GM21529 (cell line): ENCODE measurements around the gene MGMT.

Source experiments
- ATAC-seq: cut with Tn5 transposase; IDR thresholded peaks from one replicate; pipeline ENCODE4 v1.9.1; 2021; ENCODE audit not compliant: unreplicated experiment

Gene MGMT

GRCh38 chr10:129678186-129678585, 211.1 kb downstream of the MGMT start:
- ATAC-seq: no peak

GRCh38 chr10:129679207-129679606, 212.2 kb downstream of the MGMT start:
- no peak for ATAC-seq

GRCh38 chr10:129680661-129681344, 213.8 kb downstream of the MGMT start:
- ATAC-seq: no peak

GRCh38 chr10:129681856-129682255, 214.8 kb downstream of the MGMT start:
- no peak for ATAC-seq

- ATAC-seq: no peak
Observed at GRCh38 chr10:129683519-129683918, 216.5 kb downstream of the MGMT start.

DNA sequence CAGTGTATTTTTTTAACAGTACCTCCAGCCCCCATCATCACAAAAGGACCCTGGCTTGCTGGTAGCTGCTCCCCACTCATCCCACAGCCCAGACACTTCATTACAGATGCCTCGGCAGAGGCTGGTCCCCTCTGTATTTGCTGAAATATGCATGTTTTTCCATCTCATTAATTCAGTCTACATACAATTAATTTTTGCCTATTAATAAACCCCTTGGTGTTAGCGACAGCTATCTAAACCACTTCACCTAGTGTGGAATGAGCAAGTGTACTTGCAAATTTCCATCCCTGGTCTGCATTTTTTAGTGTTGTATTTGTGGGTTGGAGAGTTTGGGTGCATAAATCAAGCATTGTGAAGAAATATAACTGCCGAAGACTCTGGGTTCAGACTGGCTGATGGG, 216.9 kb downstream of the MGMT start:
- no peak for ATAC-seq

DNA sequence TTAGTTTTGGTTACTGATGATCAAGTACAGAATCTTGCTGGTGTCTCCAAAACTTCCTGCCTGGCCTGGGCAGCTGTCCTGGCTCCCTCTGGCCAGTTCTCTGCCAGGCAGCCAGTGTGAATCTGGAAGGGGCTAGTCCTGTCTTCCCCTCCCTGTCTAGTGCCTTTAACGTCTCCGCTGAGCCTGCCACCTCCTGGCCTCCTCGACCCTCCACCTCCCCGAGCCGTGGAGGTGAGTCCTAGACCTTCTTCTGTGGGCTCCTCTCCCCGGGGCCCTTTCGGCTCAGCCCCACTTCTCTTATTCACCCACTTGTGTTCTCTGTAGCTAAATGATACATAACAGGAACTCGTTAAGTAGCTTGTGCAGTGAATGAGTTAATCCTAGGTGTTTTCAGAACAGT, 218.2 kb downstream of the MGMT start:
- ATAC-seq: no peak

DNA sequence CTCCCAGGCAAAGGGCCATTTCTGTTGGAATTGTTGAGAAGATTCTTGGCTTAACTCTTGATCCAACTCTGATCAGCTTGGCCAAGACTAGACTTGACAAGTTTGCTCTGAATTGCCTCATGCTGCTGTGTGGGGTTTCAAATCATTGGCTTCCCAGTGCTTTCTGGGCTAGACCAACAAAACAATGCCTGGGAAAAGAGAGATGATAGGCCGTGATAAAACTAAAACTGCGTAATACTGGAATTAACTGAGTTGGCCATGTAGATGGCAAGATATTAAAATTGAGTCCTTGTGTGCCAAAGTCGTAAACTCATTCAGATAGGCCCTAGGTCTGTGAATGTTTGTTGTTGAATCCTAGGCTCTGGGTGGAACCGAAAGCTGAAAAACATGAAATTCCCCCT, 222.6 kb downstream of the MGMT start:
- ATAC-seq: no peak

- ATAC-seq: no peak
Observed at GRCh38 chr10:129690248-129691070, 223.4 kb downstream of the MGMT start.

DNA sequence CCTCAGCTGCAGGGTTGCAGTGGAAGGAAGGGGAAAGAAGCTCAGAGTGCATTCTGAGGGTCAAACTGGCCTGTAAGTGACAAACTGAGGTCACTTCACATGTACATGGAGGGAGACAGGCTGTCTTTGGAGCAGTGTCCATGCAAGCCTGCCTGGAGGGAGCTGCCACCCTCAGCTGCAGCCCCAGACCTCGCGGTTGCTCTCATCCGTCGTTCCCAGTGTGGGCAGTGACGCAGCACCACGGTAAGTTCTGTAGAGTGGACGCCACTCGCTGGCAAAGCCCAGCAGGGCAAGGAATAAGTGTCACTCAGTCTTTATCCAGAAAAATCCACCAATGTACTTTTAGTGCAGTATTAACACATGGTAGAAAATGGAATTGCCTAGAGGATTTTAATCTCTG, 225.7 kb downstream of the MGMT start:
- ATAC-seq: no peak

- no peak for ATAC-seq
Observed at GRCh38 chr10:129693382-129693781, 226.3 kb downstream of the MGMT start.

GRCh38 chr10:129694184-129694583, 227.1 kb downstream of the MGMT start:
- ATAC-seq: no peak

DNA sequence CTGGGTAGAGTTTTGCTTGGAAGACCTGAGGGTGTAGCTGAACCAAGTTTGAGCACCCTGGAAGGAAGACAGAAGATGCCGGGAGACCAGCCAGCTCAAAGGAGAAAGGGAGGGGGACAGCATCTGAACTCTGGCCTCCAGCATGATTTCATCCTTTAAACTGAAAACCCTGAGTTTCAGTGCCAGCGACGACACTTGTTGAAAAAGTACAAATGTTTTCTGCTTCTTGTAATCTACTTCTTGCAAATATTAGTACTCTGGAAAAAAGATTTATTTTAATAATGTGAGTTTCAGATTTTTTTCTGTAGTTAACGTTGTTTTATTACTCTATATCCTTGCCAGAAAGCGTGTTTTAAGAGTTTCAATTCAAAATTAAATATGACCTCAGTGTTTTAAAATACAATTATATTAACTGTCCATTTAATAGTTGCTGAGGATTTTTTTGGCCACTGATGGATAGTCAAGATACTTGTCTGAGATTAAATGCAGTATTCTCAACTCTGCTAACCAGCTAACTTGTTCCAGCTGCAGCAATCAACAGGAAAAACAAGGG, 227.7 kb downstream of the MGMT start:
- ATAC-seq: no peak

DNA sequence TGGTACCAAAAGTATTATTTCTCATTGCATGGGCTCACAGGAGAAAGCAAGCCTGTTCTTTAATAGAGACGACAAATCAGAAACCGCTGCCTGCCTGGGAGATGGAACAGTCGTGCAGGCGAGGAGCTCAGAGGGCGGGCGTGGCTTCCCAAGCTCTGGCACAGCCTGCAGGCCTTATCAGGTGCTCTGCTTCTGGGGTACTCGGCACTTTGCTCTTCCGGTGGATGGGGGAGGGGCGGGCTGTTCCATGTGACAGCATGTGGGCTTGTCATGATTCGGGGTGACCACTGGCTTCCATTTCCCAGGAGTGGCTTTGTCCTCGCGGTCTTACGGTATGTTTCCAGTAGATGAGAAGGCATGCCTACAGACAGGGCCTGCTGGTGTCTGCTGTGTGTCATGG, 228.6 kb downstream of the MGMT start:
- ATAC-seq: no peak

- no peak for ATAC-seq
Observed at GRCh38 chr10:129696636-129697035, 229.6 kb downstream of the MGMT start.

- ATAC-seq: no peak
Observed at GRCh38 chr10:129697463-129698247, 230.6 kb downstream of the MGMT start.

DNA sequence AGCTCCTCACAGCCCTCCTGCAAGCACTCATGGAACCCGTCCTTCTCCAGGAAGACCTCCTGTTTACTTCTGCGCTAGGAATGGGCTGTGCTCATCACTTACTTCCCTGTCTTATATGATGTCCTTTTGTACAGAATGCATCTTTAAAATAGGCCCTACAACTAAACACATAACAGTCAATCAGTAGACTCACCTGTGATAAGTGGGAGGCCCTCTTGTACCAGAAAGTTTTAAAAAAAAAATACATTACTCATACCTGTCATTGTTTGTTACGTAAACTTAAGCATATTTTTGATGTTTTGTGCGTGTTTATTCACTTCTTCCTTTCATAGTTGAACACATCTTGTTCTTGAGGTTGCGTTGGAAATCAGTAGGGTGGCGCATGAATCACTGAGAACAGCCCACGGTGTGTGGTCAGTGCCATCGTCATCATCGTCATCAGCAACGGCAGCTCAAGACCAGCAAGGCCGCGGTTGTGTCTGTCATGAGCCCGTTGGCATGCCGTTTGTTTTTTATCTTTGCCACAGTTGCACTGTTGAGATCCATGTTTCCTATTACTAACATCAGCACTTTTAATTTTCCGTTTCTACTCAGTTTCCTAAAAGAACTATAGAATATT, 232.8 kb downstream of the MGMT start:
- ATAC-seq: no peak

DNA sequence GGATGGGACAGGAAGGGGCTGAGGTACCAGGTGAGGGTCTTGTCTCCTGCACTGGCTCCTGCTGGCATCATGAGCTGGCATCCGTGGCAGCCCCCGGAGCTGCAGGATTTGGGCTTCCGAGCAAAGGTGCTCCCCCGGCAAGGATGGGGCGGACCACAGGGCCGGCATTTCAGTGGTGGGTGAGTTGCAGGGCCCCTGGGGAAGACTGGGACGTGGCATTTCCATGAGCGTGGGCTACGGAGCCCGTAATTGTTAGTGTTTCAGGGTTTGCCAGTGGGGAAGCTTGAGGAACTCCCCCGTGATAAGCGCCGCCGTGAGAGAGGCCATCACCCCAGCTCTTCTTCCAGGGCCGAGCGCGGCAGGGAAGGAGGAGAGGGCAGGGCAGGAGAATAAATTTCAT, 235.6 kb downstream of the MGMT start:
- no peak for ATAC-seq

DNA sequence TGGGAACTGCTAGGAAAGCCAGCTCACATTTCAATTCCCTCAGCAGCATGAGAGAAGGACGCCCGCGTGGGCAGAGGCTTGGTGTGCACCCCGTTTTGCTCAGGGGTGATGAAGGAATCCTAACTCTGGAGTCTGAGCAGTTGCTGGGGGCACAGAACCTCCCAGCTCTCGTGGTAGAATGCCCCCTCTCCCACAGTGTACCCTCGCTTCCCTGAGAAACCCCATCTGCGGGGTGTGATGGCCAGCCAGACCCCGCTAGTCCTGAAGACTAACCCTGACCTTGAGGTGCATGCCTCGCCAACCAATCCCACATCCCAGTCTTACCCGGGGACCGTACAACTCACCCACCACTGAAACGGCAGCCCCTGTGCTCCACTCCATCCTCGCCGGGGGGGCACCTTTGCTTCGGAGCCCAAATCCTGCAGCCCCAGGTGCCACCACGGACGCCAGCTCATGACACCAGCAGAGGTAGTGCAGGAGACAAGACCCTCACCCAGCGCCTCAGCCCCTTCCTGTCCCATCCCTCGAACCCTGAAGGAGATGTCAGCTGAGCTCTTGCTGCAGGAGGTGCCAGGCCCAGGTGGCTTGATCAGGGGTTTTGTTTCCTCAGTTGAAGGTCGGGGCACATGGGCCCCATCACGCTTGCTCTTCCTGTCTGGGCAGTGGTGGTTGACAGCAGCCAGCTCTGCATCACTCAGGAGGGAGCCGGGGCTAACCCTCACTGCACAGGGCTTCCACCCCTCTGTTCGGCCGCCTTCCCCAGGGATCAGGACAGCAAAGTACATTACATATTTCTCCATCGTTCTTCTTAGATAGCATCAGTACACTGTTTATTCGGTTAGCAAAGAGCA, 236.5 kb downstream of the MGMT start:
- no peak for ATAC-seq

GRCh38 chr10:129704225-129704624, 237.2 kb downstream of the MGMT start:
- ATAC-seq: no peak
